ENCODE data around the gene CCR7.

DNA sequence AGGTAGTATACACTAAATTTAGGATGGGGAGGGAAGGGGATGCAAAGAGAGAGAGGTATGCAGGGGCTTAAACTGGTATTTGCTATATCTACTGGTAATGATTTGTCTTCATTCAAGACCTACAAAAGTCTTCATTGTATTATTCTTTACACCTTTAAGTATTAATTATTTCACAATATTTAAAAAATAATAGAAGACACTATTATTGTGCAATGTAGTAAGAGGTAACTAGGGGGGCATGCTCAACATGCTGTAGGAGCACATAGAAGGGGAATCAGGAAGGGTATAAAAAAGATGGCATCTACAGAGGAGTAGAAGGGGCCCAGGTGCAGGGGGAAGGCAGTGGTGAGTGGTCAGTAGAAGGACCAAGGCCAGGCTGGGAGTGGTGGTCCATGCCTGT is 14.9 kb upstream of the CCR7 start:
- TF ChIP-seq, protein P1, sequence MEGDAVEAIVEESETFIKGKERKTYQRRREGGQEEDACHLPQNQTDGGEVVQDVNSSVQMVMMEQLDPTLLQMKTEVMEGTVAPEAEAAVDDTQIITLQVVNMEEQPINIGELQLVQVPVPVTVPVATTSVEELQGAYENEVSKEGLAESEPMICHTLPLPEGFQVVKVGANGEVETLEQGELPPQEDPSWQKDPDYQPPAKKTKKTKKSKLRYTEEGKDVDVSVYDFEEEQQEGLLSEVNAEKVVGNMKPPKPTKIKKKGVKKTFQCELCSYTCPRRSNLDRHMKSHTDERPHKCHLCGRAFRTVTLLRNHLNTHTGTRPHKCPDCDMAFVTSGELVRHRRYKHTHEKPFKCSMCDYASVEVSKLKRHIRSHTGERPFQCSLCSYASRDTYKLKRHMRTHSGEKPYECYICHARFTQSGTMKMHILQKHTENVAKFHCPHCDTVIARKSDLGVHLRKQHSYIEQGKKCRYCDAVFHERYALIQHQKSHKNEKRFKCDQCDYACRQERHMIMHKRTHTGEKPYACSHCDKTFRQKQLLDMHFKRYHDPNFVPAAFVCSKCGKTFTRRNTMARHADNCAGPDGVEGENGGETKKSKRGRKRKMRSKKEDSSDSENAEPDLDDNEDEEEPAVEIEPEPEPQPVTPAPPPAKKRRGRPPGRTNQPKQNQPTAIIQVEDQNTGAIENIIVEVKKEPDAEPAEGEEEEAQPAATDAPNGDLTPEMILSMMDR (conservative IDR thresholded peaks at IDR 0.05): no peak
- TF ChIP-seq ZFX (IDR thresholded peaks at IDR 0.05): no peak
